Endothelial cell of umbilical vein (primary cell): ENCODE data around the gene SIAH1.

Experiments
- EZH2 ChIP-seq: IDR thresholded peaks from 2 replicates; pipeline ENCODE4 v1.6.1; 2012; ENCODE audit warnings: borderline replicate concordance, low read depth, mild to moderate bottlenecking, moderate library complexity, low read length, inconsistent platforms; ENCODE audit not compliant: severe bottlenecking
- GATA2 ChIP-seq: IDR thresholded peaks from 2 replicates; pipeline ENCODE4 v1.7.0; 2011; ENCODE audit warnings: low read depth, mild to moderate bottlenecking, moderate library complexity, mixed read lengths, low read length; ENCODE audit not compliant: insufficient read length, insufficient read depth
- POLR2A ChIP-seq: IDR thresholded peaks from 2 replicates; pipeline ENCODE4 v1.6.1; 2012; ENCODE audit warnings: low read depth, mild to moderate bottlenecking, control low read depth, low read length
- POLR2AphosphoS5 ChIP-seq: IDR thresholded peaks from 2 replicates; pipeline ENCODE4 v1.6.1; 2012; ENCODE audit warnings: low read depth, mild to moderate bottlenecking, control low read depth, low read length, moderate library complexity; ENCODE audit not compliant: insufficient read depth
- TF ChIP-seq, protein P1 (sequence below), 2 donors: IDR thresholded peaks; 1 replicate in 1 of 2; 2 replicates in 1 of 2; pipeline ENCODE4 v1.5.1; 2011; ENCODE audit warnings: low read length in 2 of 2, mild to moderate bottlenecking in 2 of 2, moderate library complexity in 2 of 2, control low read depth in 1 of 2, inconsistent platforms in 1 of 2, low read depth in 1 of 2; ENCODE audit not compliant: insufficient read depth in 1 of 2; ENCODE audit errors: extremely low read depth in 1 of 2

DNA sequence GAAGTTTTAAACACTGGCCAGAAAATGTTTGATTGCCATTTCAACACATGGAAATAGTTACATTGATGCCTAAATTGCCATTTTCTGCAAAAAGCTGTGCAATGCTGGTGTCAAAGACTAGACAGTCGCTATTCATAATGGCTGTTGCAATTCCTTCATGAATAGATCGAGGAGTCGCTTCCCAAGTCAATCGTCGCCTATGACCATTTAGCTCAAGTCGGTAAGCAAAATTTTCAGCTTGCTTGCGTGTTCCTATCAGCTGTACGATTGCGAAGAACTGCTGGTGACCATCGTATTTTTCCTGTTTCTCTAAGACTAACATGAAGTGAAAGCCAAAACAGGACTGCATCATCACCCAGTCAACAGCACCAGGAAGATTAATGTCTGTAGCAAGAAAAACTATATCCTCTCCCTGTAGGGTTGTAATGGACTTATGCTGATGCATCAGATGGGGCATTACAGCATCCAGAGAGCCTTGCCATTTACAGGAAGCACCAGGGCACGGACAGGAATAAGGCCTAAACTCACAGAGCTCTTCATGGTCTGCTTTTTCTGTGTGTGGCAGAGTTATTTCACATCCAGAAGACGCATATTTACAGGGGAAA, 23.6 kb downstream of the SIAH1 start:
- TF ChIP-seq, protein P1, sequence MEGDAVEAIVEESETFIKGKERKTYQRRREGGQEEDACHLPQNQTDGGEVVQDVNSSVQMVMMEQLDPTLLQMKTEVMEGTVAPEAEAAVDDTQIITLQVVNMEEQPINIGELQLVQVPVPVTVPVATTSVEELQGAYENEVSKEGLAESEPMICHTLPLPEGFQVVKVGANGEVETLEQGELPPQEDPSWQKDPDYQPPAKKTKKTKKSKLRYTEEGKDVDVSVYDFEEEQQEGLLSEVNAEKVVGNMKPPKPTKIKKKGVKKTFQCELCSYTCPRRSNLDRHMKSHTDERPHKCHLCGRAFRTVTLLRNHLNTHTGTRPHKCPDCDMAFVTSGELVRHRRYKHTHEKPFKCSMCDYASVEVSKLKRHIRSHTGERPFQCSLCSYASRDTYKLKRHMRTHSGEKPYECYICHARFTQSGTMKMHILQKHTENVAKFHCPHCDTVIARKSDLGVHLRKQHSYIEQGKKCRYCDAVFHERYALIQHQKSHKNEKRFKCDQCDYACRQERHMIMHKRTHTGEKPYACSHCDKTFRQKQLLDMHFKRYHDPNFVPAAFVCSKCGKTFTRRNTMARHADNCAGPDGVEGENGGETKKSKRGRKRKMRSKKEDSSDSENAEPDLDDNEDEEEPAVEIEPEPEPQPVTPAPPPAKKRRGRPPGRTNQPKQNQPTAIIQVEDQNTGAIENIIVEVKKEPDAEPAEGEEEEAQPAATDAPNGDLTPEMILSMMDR (IDR thresholded peaks at IDR 0.05; ENCODE audit: extremely low read depth in 1 of 2, insufficient read depth in 1 of 2, low read depth in 1 of 2, low read length in 2 of 2): no peak
- TF ChIP-seq POLR2A: no peak
- no peak for TF ChIP-seq POLR2AphosphoS5
- no peak for TF ChIP-seq EZH2
- no peak for TF ChIP-seq GATA2
